Measurements from ENCODE around the gene PAX7.
"Not testable (repeated sequence)": the region's sequence is repeated elsewhere in the genome, so short reads cannot be mapped to it uniquely, and the experiment has no call there.

The PAX7 gene

GRCh38 chr1:18630511-18631495, at the start of gene PAX7:
PAX7 (plus strand) TSS chr1:18630846; CDS start chr1:18631604, 758 bp downstream.
- no peak for DNase-seq (ENCODE audit: low read depth in 1 of 2, low spot score in 1 of 2)

- peak in 1 of 2 donors; percentile 18 for DNase-seq (ENCODE audit: low read depth in 1 of 2, low spot score in 1 of 2)
Measured at GRCh38 chr1:18581420-18581880, 49.2 kb upstream of the PAX7 start.

GRCh38 chr1:18582890-18583289, 47.8 kb upstream of the PAX7 start:
- DNase-seq (ENCODE audit: low read depth in 1 of 2, low spot score in 1 of 2) = no peak

GRCh38 chr1:18583326-18583941, 47.2 kb upstream of the PAX7 start:
- no peak for DNase-seq (ENCODE audit: low read depth in 1 of 2, low spot score in 1 of 2)

DNA sequence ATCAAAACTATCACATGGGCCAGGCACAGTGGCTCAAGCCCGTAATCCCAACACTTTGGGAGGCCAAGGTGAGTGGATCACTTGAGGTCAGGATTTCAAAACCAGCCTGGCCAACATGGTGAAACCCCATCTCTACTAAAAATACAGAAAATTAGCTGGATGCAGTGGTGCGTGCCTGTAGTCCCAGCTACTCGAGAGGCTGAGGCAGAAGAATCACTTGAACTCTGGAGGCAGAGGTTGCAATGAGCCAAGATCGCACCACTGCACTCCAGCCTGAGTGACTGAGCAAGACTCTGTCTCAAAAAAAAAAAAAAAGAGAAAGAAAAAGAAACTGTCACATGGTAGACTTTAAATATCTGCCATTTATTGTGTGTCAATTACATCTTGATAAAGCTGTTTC, 44.6 kb upstream of the PAX7 start:
- DNase-seq (ENCODE audit: low read depth in 1 of 2, low spot score in 1 of 2) = not testable (repeated sequence)

DNA sequence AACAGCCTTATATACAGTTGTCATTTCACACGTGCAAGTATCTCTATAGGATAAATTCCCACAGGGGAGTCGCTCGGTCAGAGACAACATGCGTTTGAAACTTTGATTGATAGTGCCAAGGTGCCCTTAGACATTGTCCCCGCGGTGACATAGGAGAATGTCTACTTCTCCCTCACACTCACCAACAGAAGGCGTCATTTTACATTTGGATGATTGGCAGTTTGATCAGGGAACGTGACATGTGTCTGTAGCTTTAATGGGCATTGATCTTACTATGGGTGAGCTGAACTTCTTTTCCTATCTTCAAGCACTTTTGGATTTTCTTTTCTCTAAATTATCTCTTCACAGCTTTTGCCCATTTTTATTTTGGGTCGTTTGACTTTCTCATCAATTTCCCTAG, 42.6 kb upstream of the PAX7 start:
- DNase-seq (ENCODE audit: low read depth in 1 of 2, low spot score in 1 of 2) = no peak

- no peak for DNase-seq (ENCODE audit: low read depth in 1 of 2, low spot score in 1 of 2)
Measured at GRCh38 chr1:18592368-18592767, 38.3 kb upstream of the PAX7 start.

DNA sequence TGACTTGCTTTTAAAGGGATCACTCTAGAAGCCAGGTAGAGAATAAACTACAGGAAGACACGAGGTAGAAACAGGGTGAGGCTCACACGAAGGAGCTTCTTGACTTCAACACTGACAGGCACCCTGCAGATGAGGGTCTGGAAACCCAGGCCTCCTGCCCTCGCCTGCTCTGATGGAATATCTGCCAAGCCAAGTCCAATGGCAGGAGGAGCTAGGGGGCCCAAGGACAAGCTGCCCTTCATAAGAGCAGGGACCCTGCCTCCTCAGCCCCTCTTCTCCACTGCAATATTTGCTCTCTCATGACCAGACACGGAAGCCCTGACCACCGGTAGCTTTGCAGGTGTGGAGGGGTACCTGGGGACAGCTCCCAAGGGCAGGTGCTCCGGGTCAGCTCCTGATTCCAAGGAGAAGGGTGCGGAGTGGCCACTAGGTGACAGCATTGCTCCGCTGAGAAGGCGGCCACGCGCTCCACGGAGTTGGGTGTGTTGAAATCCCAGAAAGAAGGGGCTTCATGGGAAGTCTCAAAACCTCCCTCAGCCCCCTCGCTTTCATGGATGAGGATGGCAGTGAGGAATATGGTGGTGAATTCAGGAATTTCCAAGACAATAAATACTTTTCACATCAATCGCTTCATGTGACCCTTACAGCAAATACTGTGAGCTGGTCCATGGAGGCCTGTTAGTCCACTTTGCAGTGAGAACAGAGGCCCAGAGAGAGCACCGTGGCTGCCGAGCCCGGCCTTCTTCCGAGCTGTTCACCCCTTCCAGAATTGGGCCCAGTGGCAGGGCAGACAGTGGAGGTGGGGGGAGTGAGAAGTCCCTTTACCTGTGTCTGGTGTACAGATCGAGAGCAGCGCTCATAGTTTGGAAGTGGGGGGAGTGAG, 33.2 kb upstream of the PAX7 start:
- peak; percentile 21 to 47 for DNase-seq (ENCODE audit: low read depth in 1 of 2, low spot score in 1 of 2)

GRCh38 chr1:18599086-18599485, 31.6 kb upstream of the PAX7 start:
- DNase-seq (ENCODE audit: low read depth in 1 of 2, low spot score in 1 of 2) = no peak

DNA sequence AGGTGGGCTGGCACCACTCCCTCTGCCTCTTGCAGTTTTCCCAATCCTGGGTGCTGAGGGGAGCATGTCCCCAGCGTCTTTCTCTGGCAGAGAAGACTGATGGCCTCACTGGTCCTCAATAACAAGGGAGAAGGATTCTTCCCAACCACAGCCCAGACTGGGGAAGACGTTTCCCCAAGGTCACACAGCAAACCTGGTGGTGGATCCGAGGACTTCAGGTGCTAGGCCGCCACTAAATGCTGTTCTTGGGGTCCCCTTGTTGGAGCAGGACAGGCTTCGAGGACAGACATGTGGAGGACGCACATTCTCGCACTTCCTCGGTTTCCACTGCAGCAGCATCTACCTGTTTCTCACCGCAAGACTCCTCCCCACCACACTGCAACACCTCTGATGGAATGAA, 30.9 kb upstream of the PAX7 start:
- DNase-seq (ENCODE audit: low read depth in 1 of 2, low spot score in 1 of 2) = no peak

DNA sequence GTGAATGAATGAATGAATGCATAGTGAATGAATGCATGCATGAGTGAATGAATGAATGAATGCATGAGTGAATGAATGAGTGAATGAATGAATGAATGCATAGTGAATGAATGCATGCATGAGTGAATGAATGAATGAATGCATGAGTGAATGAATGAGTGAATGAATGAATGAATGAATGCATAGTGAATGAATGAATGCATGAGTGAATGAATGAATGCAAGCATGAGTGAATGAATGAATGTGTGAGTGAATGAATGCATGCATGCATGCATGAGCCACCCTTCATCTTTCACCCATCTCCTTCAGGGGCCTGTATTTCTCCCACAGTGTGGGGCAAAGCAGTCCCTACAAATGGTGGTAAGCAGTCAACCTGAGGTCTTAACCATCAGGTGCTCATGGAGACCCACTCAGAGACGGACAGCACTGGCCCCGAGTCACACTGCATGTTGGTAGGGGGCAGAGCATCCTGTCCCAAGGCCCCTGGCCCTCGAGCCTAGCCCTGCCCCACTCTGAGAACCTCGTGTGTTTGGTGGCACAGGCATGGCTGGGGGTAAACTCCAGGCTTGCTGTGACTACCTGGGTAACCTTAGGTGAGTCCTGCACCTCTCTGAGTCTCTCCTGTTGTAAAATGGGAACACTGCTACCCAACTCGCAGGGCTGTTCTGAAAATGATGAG, 28.0 kb upstream of the PAX7 start:
- no peak for DNase-seq (ENCODE audit: low read depth in 1 of 2, low spot score in 1 of 2)

DNA sequence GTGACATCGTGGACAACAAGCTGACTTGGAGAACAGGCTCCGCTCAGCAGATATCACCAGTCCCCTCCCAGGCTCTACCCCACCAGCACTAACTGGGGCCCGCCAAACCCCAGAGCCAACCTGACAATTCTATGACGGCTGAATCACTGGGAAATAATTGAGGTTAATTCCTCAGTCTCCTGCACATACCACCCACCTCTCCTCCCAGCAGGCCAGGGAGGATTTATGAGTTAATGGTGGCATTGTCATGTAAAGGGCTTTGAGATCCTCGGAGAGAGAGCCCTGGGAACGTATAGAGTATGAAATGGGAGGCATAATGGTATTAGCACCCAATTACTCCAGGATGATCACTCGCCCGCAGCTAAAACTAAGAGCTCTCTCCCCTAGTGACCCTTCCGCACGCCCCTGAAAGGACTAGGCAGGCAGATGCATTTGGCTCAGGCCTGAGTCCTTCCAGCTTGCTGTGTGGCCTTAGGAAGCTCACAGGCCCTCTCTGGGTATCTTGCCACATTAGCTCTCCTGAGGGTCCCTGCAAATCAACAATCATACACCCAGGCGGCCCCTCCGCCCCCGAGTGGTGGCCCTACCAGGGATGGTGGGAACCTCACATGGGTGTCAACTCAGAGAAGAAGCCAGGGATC, 27.3 kb upstream of the PAX7 start:
- DNase-seq (ENCODE audit: low read depth in 1 of 2, low spot score in 1 of 2) = no peak

GRCh38 chr1:18606443-18607288, 24.0 kb upstream of the PAX7 start:
- DNase-seq (ENCODE audit: low read depth in 1 of 2, low spot score in 1 of 2) = no peak

DNA sequence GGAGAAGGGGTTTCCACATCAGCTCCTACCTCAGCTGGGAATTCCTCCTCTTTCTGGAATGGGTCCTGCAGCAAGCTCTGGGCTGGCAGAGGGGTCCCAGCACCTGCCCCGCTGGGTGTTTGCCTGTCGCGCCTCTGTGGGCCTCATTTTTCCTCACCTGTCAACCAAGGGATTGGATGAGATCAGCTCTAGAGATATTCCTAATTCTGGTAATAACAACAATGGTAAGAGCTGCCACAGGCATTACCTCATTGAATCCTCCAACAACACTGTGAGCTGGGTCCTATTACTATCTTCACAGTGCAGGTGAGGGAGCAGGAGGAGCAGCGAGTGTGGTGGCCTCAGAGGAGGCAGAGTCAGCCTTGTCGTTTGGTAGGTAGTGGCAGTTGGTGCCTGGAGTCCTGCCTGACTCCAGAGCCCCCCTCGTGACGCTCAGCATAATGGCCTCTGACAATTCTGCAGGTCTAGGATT, 23.3 kb upstream of the PAX7 start:
- DNase-seq (ENCODE audit: low read depth in 1 of 2, low spot score in 1 of 2) = no peak

- no peak for DNase-seq (ENCODE audit: low read depth in 1 of 2, low spot score in 1 of 2)
Measured at GRCh38 chr1:18608534-18608933, 22.1 kb upstream of the PAX7 start.

- no peak for DNase-seq (ENCODE audit: low read depth in 1 of 2, low spot score in 1 of 2)
Measured at GRCh38 chr1:18611311-18611710, 19.3 kb upstream of the PAX7 start.

DNA sequence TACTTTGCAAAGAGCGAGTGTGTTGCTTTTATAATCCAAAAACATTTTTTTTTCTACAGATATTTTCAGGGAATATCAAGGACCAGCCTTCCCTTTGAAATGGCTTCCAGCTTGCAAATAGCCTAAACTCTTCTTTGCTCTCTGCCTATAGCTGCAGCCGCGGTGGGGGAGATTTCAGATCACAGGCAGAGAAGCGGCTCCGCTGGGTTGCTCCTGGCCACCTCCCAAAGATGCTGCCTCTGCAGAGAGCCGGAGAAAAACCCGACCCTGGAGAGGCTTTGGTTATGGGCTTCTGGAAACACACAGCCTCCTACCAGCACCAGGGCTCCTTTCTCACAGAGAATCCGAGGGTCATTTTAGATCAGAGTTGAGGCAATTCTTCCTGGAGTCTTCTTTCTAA, 18.6 kb upstream of the PAX7 start:
- DNase-seq (ENCODE audit: low read depth in 1 of 2, low spot score in 1 of 2) = no peak

DNA sequence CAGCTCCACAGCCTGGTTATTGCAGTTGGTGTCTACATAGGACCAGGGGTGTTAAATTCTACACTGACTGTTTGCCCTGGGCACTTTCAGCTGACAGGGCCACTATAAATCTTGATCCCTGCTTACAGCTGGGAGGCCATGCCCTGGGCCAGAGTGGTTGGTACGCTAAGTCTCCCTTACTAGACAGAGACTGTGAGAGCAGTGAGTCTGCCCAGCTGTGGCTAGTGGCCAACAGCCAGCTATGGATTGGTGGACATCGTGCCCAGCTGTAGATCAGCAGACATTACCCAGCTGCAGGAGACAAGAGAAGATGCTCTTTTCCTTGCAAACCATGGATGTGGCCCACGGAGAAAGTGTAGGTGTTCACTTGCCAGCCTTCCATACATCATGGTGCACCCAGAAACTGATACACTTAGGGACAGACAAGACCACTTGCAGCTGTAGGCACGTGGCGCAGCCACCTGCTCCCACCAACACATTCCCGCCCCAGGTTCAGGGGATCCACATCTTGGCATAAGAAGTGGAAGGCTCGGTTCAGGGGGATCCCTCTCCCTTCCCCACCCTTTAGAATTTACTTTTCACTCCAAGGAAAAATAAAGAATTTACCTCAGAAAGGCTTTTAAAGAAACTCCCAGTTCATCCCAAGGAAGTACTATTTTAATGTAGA, 16.4 kb upstream of the PAX7 start:
- DNase-seq (ENCODE audit: low read depth in 1 of 2, low spot score in 1 of 2) = no peak
